Measurements from ENCODE around the gene SNX30. TPM values are rescaled to one million over a fixed set of nuclear protein-coding genes. Genes with fewer than 3 reads are reported as not detected.

The SNX30 gene
- total RNA-seq, 1 donor from 2014 or later, result 67.5 TPM

GRCh38 chr9:112757940-112758339, 7.4 kb downstream of the SNX30 start:
- no peak for TF ChIP-seq CTCF (IDR thresholded peaks at IDR 0.05)
- peaks cover 58% of the 10 kb centered on the region for H3K4me1 ChIP-seq

GRCh38 chr9:112760821-112761220, 10.3 kb downstream of the SNX30 start:
- ATAC-seq, result no peak
- peaks cover 37% of the 10 kb centered on the region for H3K4me1 ChIP-seq
- H3K9me3 ChIP-seq, result peaks cover 1% of the 10 kb centered on the region
- intact Hi-C loops (cut with DNase I), result no loop called here
- no peaks in the 10 kb centered on the region for H3K36me3 ChIP-seq
- no peak overlapping the region for H3K4me3 ChIP-seq
- DNase-seq, result no peak
- TF ChIP-seq CTCF (IDR thresholded peaks at IDR 0.05), result no peak
- no peak overlapping the region for H3K27ac ChIP-seq
- no peaks in the 10 kb centered on the region for H3K27me3 ChIP-seq (ENCODE audit: low read depth)

More at GRCh38 chr9:112757940-112758339, 7.4 kb downstream of the SNX30 start:
- Histone ChIP-seq H3K36me3 (peaks cover 6% of the 10 kb centered on the region), H3K27ac (no peak overlapping the region), H3K9me3 (no peaks in the 10 kb centered on the region), H3K4me3 (no peak overlapping the region), H3K27me3 (ENCODE audit: low read depth) (no peaks in the 10 kb centered on the region)
- ATAC-seq (no peak), DNase-seq (no peak)
- intact Hi-C loops (cut with DNase I), result loop anchor here (10.0 kb wide), 1 partner anchor 77 kb away; no protein-coding TSS in a partner anchor

- intact Hi-C loops (cut with DNase I), result no loop called here
- peaks cover 24% of the 10 kb centered on the region for H3K4me1 ChIP-seq
- no peak overlapping the region for H3K4me3 ChIP-seq
- H3K27me3 ChIP-seq (ENCODE audit: low read depth), result no peaks in the 10 kb centered on the region
- no peak for TF ChIP-seq CTCF (IDR thresholded peaks at IDR 0.05)
- no peak for DNase-seq
- H3K36me3 ChIP-seq, result no peaks in the 10 kb centered on the region
- peaks cover 9% of the 10 kb centered on the region for H3K9me3 ChIP-seq
- no peak overlapping the region for H3K27ac ChIP-seq
- ATAC-seq, result no peak
Measured at GRCh38 chr9:112761912-112762655, 11.5 kb downstream of the SNX30 start.

DNA sequence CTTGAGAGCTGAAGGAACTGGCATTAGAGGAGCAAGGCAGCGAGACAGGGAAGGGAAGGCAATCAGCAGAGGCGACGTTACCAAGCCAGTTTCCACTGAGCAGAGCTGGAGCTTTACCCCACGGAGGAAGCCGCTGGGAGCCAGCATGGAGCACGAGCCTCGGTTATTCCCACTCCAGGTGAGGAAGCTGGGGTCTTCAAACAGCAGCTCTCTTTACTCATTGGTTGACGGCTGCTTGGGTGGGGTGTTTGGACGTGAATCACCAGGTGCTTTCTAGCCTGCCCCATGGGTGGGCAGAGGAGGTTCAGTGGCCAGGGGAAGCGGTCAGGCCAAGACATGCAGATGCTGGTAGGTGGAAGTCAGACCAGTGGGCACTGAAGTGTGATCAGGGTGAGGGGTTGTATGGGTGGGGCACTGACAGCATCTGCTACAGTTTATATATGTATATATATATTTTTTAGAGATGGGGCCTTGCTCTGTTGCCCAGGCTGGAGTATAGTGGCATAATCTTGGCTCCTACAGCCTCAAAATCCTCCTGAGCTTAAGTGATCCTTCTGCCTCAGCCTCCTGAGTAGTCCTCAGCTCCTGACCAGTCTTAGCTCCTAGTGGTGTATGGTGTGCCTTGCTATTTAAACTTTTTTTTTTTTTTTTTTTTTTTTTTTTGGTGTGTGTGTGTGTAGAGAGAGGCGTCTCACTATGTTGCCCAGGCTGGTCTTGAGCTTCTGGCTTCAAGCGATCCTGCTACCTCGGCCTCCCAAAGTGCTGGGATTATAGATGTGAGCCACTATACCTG, 12.4 kb downstream of the SNX30 start:
- DNase-seq (no peak), ATAC-seq (no peak)
- no peak for TF ChIP-seq CTCF (IDR thresholded peaks at IDR 0.05)
- intact Hi-C loops (cut with DNase I), result no loop called here
- Histone ChIP-seq H3K36me3 (no peaks in the 10 kb centered on the region), H3K9me3 (peaks cover 9% of the 10 kb centered on the region), H3K27me3 (ENCODE audit: low read depth) (no peaks in the 10 kb centered on the region), H3K4me3 (no peak overlapping the region), H3K27ac (no peak overlapping the region), H3K4me1 (peaks cover 19% of the 10 kb centered on the region)

GRCh38 chr9:112764344-112764743, 13.8 kb downstream of the SNX30 start:
- peak in 1 of 2 donors; percentile 54 for ATAC-seq
- no peak for DNase-seq
- Histone ChIP-seq H3K27ac (no peak overlapping the region), H3K4me3 (no peak overlapping the region), H3K4me1 (peaks cover 19% of the 10 kb centered on the region), H3K9me3 (peaks cover 9% of the 10 kb centered on the region), H3K36me3 (no peaks in the 10 kb centered on the region), H3K27me3 (ENCODE audit: low read depth) (no peaks in the 10 kb centered on the region)
- intact Hi-C loops (cut with DNase I), result no loop called here
- no peak for TF ChIP-seq CTCF (IDR thresholded peaks at IDR 0.05)

Measured in lower lobe of right lung (tissue), 2 donors.